Measurements from ENCODE around the gene DCTN2.
"Not testable (repeated sequence)": the region's sequence is repeated elsewhere in the genome, so short reads cannot be mapped to it uniquely, and the experiment has no call there.

DCTN2 gene

DNA sequence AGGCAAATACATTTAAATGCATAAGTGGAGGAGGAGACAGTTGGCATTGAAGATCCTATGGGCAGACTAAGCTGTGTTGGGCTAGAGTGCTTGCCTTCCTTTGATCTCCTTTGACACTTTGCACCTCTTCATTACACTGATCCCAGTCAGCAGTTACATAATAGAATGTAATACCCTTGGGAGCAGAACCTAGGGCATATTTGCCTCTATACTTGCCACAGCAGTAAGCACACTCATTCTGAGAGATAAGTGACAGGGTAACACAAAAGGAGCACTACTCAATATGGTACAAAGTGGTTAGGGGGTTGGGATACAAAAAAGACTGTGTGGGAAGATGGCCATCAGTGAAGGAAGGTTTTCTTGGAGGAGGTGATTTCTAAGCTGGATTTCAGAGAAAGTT is 50.2 kb downstream of the DCTN2 start:
- peaks cover 48% of the 10 kb centered on the region for H3K36me3 ChIP-seq (ENCODE audit: insufficient read depth, low read length)
- no peaks in the 10 kb centered on the region for H3K4me1 ChIP-seq (ENCODE audit: insufficient read depth, low read length)

DNA sequence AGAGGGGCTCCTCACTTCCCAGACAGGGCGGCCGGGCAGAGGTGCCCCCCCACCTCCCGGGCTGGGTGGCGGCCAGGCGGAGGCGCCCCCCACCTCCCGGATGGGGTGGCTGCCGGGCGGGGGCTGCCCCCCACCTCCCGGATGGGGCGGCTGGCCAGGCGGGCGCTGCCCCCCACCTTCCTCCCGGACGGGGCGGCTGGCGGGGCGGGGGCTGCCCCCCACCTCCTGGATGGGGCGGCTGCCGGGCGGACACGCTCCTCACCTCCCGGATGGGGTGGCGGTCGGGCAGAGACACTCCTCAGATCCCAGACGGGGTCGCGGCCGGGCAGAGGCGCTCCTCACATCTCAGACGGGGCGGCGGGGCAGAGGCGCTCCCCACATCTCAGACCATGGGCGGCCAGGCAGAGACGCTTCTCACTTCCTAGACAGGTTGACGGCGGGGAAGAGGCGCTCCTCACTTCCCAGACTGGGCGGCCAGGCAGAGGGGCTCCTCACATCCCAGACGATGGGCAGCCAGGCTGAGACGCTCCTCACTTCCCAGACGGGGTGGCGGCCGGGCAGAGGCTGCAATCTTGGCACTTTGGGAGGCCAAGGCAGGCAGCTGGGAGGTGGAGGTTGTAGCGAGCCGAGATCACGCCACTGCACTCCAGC is 51.8 kb downstream of the DCTN2 start:
- H3K9me3 ChIP-seq (ENCODE audit: control insufficient read depth, insufficient read depth, low read length); H3K4me1 ChIP-seq (ENCODE audit: insufficient read depth, low read length); H3K9ac ChIP-seq (ENCODE audit: low read depth, low read length): not testable (repeated sequence)
- peaks cover 46% of the 10 kb centered on the region for H3K36me3 ChIP-seq (ENCODE audit: insufficient read depth, low read length)

More for the DNA sequence above, 50.2 kb downstream of the DCTN2 start:
- Histone ChIP-seq H3K9ac (ENCODE audit: low read depth, low read length) (no peak overlapping the region), H3K9me3 (ENCODE audit: control insufficient read depth, insufficient read depth, low read length) (peaks cover 2% of the 10 kb centered on the region; the same call in 1 of the 2 replicates)

GRCh38 chr12:57491393-57492280 is 55.4 kb downstream of the DCTN2 start:
- Histone ChIP-seq H3K36me3 (ENCODE audit: insufficient read depth, low read length) (peaks cover 31% of the 10 kb centered on the region), H3K9ac (ENCODE audit: low read depth, low read length) (no peak overlapping the region), H3K9me3 (ENCODE audit: control insufficient read depth, insufficient read depth, low read length) (peaks cover 2% of the 10 kb centered on the region; the same call in 1 of the 2 replicates), H3K4me1 (ENCODE audit: insufficient read depth, low read length) (no peaks in the 10 kb centered on the region)

DNA sequence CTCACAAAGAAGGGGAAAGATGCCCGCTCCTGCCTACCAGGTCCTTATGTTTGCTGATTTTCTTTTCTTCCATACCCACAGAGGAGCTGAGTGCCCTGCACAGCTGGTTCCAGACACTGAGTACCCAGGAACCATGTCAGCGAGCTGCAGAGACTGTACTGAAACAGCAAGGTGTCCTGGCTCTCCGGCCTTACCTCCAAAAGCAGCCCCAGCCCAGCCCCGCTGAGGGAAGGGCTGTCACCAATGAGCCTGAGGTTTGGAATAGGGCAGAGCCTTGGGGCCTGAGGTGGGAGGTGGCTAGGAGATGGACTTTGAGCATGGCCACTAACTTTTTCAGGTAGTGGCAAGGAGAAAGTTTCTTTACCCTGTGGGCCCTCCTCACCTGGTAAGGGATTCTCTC is 56.9 kb downstream of the DCTN2 start:
- Histone ChIP-seq H3K36me3 (ENCODE audit: insufficient read depth, low read length) (peaks cover 29% of the 10 kb centered on the region), H3K9ac (ENCODE audit: low read depth, low read length) (no peak overlapping the region)

DNA sequence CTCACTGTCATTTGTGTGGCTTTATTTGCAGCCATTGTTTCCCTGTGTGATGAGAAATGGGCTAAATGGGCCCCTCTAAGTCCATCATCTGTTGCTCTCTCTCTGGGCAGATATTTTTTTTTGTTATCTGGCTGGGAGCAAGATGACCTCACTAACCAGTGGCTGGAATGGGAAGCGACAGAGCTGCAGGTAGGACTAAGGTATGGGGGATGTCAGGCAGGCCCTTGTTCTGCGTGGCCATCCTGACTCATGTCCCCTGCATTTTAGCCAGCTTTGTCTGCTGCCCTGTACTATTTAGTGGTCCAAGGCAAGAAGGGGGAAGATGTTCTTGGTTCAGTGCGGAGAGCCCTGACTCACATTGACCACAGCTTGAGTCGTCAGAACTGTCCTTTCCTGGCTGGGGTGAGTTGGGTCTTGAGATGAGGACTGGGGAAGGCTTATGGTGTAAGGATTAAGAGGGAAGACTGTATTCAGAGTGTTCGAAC is 57.8 kb downstream of the DCTN2 start:
- H3K9me3 ChIP-seq (ENCODE audit: control insufficient read depth, insufficient read depth, low read length): peaks cover 2% of the 10 kb centered on the region; the same call in 1 of the 2 replicates
- peaks cover 29% of the 10 kb centered on the region for H3K36me3 ChIP-seq (ENCODE audit: insufficient read depth, low read length)
- H3K4me1 ChIP-seq (ENCODE audit: insufficient read depth, low read length): no peaks in the 10 kb centered on the region
- H3K9ac ChIP-seq (ENCODE audit: low read depth, low read length): peak overlapping the region; percentile 100

More for the DNA sequence above, 56.9 kb downstream of the DCTN2 start:
- Histone ChIP-seq H3K9me3 (ENCODE audit: control insufficient read depth, insufficient read depth, low read length) (peaks cover 2% of the 10 kb centered on the region; the same call in 1 of the 2 replicates), H3K4me1 (ENCODE audit: insufficient read depth, low read length) (no peaks in the 10 kb centered on the region)

DNA sequence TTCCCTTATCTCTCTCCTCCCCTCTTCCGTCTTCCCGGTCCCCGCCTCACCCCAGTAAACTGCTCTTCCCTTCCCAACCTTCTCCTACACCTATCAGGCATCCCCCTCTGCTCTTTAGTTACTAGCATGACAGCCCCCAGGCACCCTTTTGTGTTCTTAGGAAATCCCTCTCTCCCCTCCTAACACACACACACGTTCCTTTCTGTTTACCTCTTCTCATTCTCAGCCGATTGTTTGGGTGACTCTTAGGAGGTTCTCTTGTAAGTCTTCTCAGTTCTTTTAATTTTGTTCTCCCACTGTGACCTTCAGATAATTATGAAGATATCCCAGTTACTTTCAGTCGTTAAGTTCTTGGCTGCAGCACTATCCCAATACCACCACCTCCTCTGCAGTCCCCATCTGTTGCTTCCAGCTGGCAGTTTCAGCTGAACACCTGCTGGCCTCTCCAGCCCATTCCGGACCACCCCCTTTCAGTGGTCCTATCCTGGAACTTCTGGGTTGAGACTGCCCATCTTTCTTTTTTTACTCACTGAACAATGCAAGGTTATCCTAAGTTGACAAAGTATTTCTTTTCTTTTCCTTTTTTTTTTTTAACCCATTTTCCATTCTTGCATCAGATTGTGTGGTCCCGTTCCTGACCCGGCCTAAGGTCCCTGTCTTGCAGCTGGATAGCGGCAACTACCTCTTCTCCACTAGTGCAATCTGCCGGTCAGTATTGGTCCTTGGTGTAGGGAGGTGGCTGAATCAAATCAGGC is 58.4 kb downstream of the DCTN2 start:
- Histone ChIP-seq H3K4me1 (ENCODE audit: insufficient read depth, low read length) (peaks cover 1% of the 10 kb centered on the region; the same call in 1 of the 2 replicates), H3K36me3 (ENCODE audit: insufficient read depth, low read length) (peaks cover 29% of the 10 kb centered on the region), H3K9me3 (ENCODE audit: control insufficient read depth, insufficient read depth, low read length) (peaks cover 2% of the 10 kb centered on the region; the same call in 1 of the 2 replicates)

DNA sequence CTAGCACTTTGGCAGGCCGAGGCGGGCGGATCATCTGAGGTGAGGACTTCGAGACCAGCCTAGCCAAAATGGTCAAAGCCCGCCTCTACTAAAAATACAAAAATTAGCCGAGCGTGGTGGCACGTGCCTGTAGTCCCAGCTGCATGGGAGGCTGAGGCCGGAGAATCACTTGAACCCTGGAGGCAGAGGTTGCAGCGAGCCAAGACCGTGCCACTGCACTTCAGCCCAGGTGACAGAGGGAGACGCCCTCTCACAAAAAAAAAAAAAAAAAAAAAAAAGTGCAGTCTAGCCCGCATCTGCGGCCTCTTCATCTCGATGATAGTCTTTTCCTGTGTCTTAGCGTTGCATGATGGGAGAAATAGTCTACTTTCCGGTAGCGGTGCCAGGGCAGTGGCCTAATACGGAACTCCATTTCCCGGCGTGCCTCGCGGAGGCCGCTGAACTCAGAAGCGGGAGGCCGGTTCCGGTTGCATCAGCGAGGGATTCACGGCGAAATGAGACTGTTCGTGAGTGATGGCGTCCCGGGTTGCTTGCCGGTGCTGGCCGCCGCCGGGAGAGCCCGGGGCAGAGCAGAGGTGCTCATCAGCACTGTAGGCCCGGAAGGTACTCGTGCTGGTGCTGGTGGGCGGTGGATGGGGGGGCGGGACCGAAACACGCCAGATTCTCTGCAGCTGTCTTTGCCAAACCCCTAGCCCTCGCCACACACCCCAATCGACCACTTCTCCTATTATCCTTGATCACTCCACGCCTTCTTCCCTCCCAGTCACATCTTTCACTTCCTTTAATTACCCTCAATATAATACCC is 59.2 kb downstream of the DCTN2 start, which contains the start of gene MARS1:
TSS of gene MARS1 (plus strand) at position 472 of the 805 bp plus-strand sequence. CDS start at position 495, 23 bp downstream.
- H3K9me3 ChIP-seq (ENCODE audit: control insufficient read depth, insufficient read depth, low read length): no peaks in the 10 kb centered on the region
- H3K9ac ChIP-seq (ENCODE audit: low read depth, low read length): peak within 1 kb of the TSS; percentile 100
- peaks cover 7% of the 10 kb centered on the region; the same call in 1 of the 2 replicates for H3K4me1 ChIP-seq (ENCODE audit: insufficient read depth, low read length)
- peaks cover 26% of the 10 kb centered on the region for H3K36me3 ChIP-seq (ENCODE audit: insufficient read depth, low read length)

More for the DNA sequence above, 58.4 kb downstream of the DCTN2 start:
- peak overlapping the region; percentile 100 for H3K9ac ChIP-seq (ENCODE audit: low read depth, low read length)

- peak overlapping the region; percentile 39 for H3K9ac ChIP-seq (ENCODE audit: low read depth, low read length)
- H3K9me3 ChIP-seq (ENCODE audit: control insufficient read depth, insufficient read depth, low read length): no peaks in the 10 kb centered on the region
- peaks cover 26% of the 10 kb centered on the region for H3K36me3 ChIP-seq (ENCODE audit: insufficient read depth, low read length)
- peaks cover 7% of the 10 kb centered on the region; the same call in 1 of the 2 replicates for H3K4me1 ChIP-seq (ENCODE audit: insufficient read depth, low read length)
Observed at GRCh38 chr12:57487055-57487596, 59.9 kb downstream of the DCTN2 start.

- Histone ChIP-seq H3K36me3 (ENCODE audit: insufficient read depth, low read length) (peaks cover 17% of the 10 kb centered on the region), H3K9me3 (ENCODE audit: control insufficient read depth, insufficient read depth, low read length) (no peaks in the 10 kb centered on the region), H3K9ac (ENCODE audit: low read depth, low read length) (no peak overlapping the region), H3K4me1 (ENCODE audit: insufficient read depth, low read length) (peaks cover 14% of the 10 kb centered on the region)
Observed at GRCh38 chr12:57485695-57486094, 61.3 kb downstream of the DCTN2 start.

- H3K9me3 ChIP-seq (ENCODE audit: control insufficient read depth, insufficient read depth, low read length): no peaks in the 10 kb centered on the region
- no peak overlapping the region for H3K9ac ChIP-seq (ENCODE audit: low read depth, low read length)
- H3K4me1 ChIP-seq (ENCODE audit: insufficient read depth, low read length): peaks cover 14% of the 10 kb centered on the region
- H3K36me3 ChIP-seq (ENCODE audit: insufficient read depth, low read length): no peaks in the 10 kb centered on the region
Observed at GRCh38 chr12:57483466-57483865, 63.5 kb downstream of the DCTN2 start.

GRCh38 chr12:57481671-57482070 is 65.3 kb downstream of the DCTN2 start:
- peaks cover 32% of the 10 kb centered on the region for H3K4me1 ChIP-seq (ENCODE audit: insufficient read depth, low read length)
- H3K9me3 ChIP-seq (ENCODE audit: control insufficient read depth, insufficient read depth, low read length): no peaks in the 10 kb centered on the region
- H3K9ac ChIP-seq (ENCODE audit: low read depth, low read length): no peak overlapping the region
- H3K36me3 ChIP-seq (ENCODE audit: insufficient read depth, low read length): no peaks in the 10 kb centered on the region

Data from ES-I3 (cell line).